Testis (tissue), 2 donors: ENCODE results near the gene ADAM8.

ENCODE experiments used
- POLR2A ChIP-seq: fragments of 450-650 bp; IDR thresholded peaks from one replicate; pipeline ENCODE4 v1.6.1; 2017; ENCODE audit warnings: antibody characterized with exemption, mild to moderate bottlenecking, moderate library complexity
- TF ChIP-seq, protein P1 (sequence below), 3 experiments: fragments of 450-650 bp in 2 of 3; fragments of 200-600 bp in 1 of 3; sonication (generic) in 1 of 3; IDR thresholded peaks; one replicate each; pipeline ENCODE4 v1.5.1; 2016 to 2019; ENCODE audit warnings: antibody characterized with exemption in 3 of 3, mild to moderate bottlenecking in 2 of 3, moderate library complexity in 1 of 3

DNA sequence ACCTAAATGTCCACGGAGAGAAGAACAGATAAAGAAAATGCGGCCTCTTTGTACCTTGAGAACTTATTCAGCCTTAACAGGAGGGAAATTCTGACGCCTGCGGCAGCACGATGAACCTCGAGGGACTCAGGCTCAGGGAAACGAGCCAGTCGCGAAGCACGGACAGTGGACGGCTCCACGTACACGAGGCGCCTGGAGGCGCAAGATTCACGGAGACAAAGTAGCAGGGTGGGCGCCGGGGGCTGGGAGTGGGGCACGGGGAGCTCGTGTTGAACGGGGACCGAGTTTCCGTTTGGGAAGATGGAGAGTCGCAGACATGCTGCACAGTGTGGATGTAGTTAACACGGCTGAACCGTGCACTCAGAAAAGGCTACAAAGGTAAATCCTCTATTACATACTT is 59.9 kb downstream of the ADAM8 start:
- TF ChIP-seq POLR2A: no peak
- TF ChIP-seq, protein P1, sequence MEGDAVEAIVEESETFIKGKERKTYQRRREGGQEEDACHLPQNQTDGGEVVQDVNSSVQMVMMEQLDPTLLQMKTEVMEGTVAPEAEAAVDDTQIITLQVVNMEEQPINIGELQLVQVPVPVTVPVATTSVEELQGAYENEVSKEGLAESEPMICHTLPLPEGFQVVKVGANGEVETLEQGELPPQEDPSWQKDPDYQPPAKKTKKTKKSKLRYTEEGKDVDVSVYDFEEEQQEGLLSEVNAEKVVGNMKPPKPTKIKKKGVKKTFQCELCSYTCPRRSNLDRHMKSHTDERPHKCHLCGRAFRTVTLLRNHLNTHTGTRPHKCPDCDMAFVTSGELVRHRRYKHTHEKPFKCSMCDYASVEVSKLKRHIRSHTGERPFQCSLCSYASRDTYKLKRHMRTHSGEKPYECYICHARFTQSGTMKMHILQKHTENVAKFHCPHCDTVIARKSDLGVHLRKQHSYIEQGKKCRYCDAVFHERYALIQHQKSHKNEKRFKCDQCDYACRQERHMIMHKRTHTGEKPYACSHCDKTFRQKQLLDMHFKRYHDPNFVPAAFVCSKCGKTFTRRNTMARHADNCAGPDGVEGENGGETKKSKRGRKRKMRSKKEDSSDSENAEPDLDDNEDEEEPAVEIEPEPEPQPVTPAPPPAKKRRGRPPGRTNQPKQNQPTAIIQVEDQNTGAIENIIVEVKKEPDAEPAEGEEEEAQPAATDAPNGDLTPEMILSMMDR (IDR thresholded peaks at IDR 0.05): no peak
